GM12892 (cell line): ENCODE measurements around the gene MTHFD1L.

ENCODE experiments used
- DNase-seq: peaks from one replicate; pipeline ENCODE4 v3.0.0; 2011; ENCODE audit not compliant: insufficient read length
- FAIRE-seq: peaks from 2 replicates; lab custom pipeline; 2011; peaks lifted over from hg19 to GRCh38; lab: Jason Lieb, UNC
- POLR2A ChIP-seq: IDR thresholded peaks from 2 replicates; pipeline ENCODE4 v1.6.1; 2011; ENCODE audit warnings: low read depth, low read length, control low read depth
- POLR2AphosphoS5 ChIP-seq: IDR thresholded peaks from 2 replicates; pipeline ENCODE4 v1.6.1; 2011; ENCODE audit warnings: low read depth, low read length, control low read depth
- TAF1 ChIP-seq: IDR thresholded peaks from 2 replicates; pipeline ENCODE4 v1.6.1; 2011; ENCODE audit warnings: low read depth, mild to moderate bottlenecking, control low read depth, low read length, borderline replicate concordance

Gene MTHFD1L

GRCh38 chr6:150908901-150909300, 43.4 kb downstream of the MTHFD1L start:
- TF ChIP-seq POLR2AphosphoS5 (no peak), POLR2A (no peak), TAF1 (no peak)
- DNase-seq (no peak), FAIRE-seq (no peak)

- DNase-seq (no peak), FAIRE-seq (no peak)
- no peak for TF ChIP-seq TAF1
- no peak for TF ChIP-seq POLR2AphosphoS5
- no peak for TF ChIP-seq POLR2A
Measured at GRCh38 chr6:150910561-150910960, 45.1 kb downstream of the MTHFD1L start.

- FAIRE-seq (peak; percentile 5), DNase-seq (no peak)
- TF ChIP-seq POLR2A, result no peak
- TF ChIP-seq TAF1, result no peak
- TF ChIP-seq POLR2AphosphoS5, result no peak
Measured at GRCh38 chr6:150914372-150914771, 48.9 kb downstream of the MTHFD1L start.

GRCh38 chr6:150915131-150915879, 49.8 kb downstream of the MTHFD1L start:
- DNase-seq, result no peak

GRCh38 chr6:150915880-150916265, 50.4 kb downstream of the MTHFD1L start:
- FAIRE-seq (no peak), DNase-seq (no peak)
- TF ChIP-seq TAF1 (no peak), POLR2AphosphoS5 (no peak), POLR2A (no peak)

More at GRCh38 chr6:150915131-150915879, 49.8 kb downstream of the MTHFD1L start:
- no peak for FAIRE-seq
- no peak for TF ChIP-seq POLR2AphosphoS5
- no peak for TF ChIP-seq TAF1
- no peak for TF ChIP-seq POLR2A

- DNase-seq (no peak), FAIRE-seq (peak; percentile 40)
- no peak for TF ChIP-seq POLR2AphosphoS5
Measured at GRCh38 chr6:150919938-150920337, 54.4 kb downstream of the MTHFD1L start.

- FAIRE-seq (no peak), DNase-seq (no peak)
- TF ChIP-seq POLR2A (no peak), POLR2AphosphoS5 (no peak), TAF1 (no peak)
Measured at GRCh38 chr6:150922137-150922536, 56.6 kb downstream of the MTHFD1L start.

GRCh38 chr6:150924808-150925589, 59.5 kb downstream of the MTHFD1L start:
- DNase-seq (no peak), FAIRE-seq (no peak)
- no peak for TF ChIP-seq POLR2A
- TF ChIP-seq POLR2AphosphoS5, result no peak
- TF ChIP-seq TAF1, result no peak

- DNase-seq (no peak), FAIRE-seq (no peak)
- no peak for TF ChIP-seq POLR2AphosphoS5
- TF ChIP-seq POLR2A, result no peak
- no peak for TF ChIP-seq TAF1
Measured at GRCh38 chr6:150925590-150925928, 60.1 kb downstream of the MTHFD1L start.

GRCh38 chr6:150925976-150926375, 60.5 kb downstream of the MTHFD1L start:
- DNase-seq, result no peak
- FAIRE-seq, result no peak
- TF ChIP-seq POLR2A (no peak), POLR2AphosphoS5 (no peak), TAF1 (no peak)

GRCh38 chr6:150928882-150929281, 63.4 kb downstream of the MTHFD1L start:
- TF ChIP-seq TAF1, result no peak
- no peak for TF ChIP-seq POLR2A
- no peak for TF ChIP-seq POLR2AphosphoS5
- DNase-seq (no peak), FAIRE-seq (no peak)

- DNase-seq, result no peak
- TF ChIP-seq POLR2AphosphoS5, result no peak
- TF ChIP-seq TAF1, result no peak
- TF ChIP-seq POLR2A, result no peak
- FAIRE-seq, result no peak
Measured at GRCh38 chr6:150929416-150929815, 63.9 kb downstream of the MTHFD1L start.
